Prostate gland (tissue), 2 donors: ENCODE data around the gene TMEM18. TPM values are rescaled to one million over a fixed set of nuclear protein-coding genes. Genes with fewer than 3 reads are reported as not detected.

ENCODE experiments used
- DNase-seq: peaks from one replicate; pipeline ENCODE4 v3.0.0-alpha.2; 2019; ENCODE audit warnings: low spot score
- H3K27ac ChIP-seq, 2 donors: fragments of 200-600 bp; sonication (generic); 2 replicates each; pipeline ENCODE4 v1.5.1; 2017 to 2019
- H3K27me3 ChIP-seq: fragments of 200-600 bp; sonication (generic); replicated peaks from 2 replicates; pipeline ENCODE4 v1.5.1; 2019; ENCODE audit not compliant: insufficient read depth
- H3K36me3 ChIP-seq, 2 donors: fragments of 200-600 bp; sonication (generic); 1 replicate in 1 of 2; 2 replicates in 1 of 2; pipeline versions ENCODE4 v1.5.1 to v1.8.1; 2017 to 2019
- H3K4me1 ChIP-seq: fragments of 200-600 bp; sonication (generic); replicated peaks from 2 replicates; pipeline ENCODE4 v1.5.1; 2019
- H3K4me3 ChIP-seq, 2 donors: fragments of 200-600 bp; sonication (generic); 2 replicates each; pipeline ENCODE4 v1.5.1; 2017 to 2019
- H3K9me3 ChIP-seq: fragments of 200-600 bp; sonication (generic); 2 replicates; pipeline ENCODE4 v1.5.1; 2017
- CTCF ChIP-seq, 4 experiments: fragments of 200-600 bp in 2 of 4; fragments of 450-650 bp in 2 of 4; sonication (generic) in 2 of 4; IDR thresholded peaks; 1 replicate in 3 of 4; 2 replicates in 1 of 4; pipeline ENCODE4 v1.5.1; 2016 to 2019; ENCODE audit warnings: antibody characterized with exemption in 4 of 4, mild to moderate bottlenecking in 2 of 4, moderate library complexity in 2 of 4
- POLR2A ChIP-seq: fragments of 450-650 bp; IDR thresholded peaks from one replicate; pipeline ENCODE4 v1.6.1; 2016; ENCODE audit warnings: antibody characterized with exemption, mild to moderate bottlenecking
- POLR2AphosphoS5 ChIP-seq: sonication (generic); formaldehyde crosslinking; IDR thresholded peaks from one replicate; pipeline ENCODE4 v1.6.1; 2017; ENCODE audit warnings: antibody characterized with exemption
- WGBS: methylation state at CpG from one replicate; pipeline ENCODE4 v1.1.5; 2018; 5-methylcytosine and 5-hydroxymethylcytosine counted together
- intact Hi-C: fragments of 100-400 bp; cut with DNase I; formaldehyde crosslinking; loops from one replicate; pipeline ENCODE4 v1.14.2; 2022
- total RNA-seq, 2 donors: library from RNA; depleted of rRNA; stranded (reverse); fragments of >200 nt; gene quantifications; one replicate each; pipeline ENCODE4 v1.1.0, GENCODE V29; 2016

Gene TMEM18
- total RNA-seq, 2 donors from 2014 or later, result 17.7 to 19.3 TPM

DNA sequence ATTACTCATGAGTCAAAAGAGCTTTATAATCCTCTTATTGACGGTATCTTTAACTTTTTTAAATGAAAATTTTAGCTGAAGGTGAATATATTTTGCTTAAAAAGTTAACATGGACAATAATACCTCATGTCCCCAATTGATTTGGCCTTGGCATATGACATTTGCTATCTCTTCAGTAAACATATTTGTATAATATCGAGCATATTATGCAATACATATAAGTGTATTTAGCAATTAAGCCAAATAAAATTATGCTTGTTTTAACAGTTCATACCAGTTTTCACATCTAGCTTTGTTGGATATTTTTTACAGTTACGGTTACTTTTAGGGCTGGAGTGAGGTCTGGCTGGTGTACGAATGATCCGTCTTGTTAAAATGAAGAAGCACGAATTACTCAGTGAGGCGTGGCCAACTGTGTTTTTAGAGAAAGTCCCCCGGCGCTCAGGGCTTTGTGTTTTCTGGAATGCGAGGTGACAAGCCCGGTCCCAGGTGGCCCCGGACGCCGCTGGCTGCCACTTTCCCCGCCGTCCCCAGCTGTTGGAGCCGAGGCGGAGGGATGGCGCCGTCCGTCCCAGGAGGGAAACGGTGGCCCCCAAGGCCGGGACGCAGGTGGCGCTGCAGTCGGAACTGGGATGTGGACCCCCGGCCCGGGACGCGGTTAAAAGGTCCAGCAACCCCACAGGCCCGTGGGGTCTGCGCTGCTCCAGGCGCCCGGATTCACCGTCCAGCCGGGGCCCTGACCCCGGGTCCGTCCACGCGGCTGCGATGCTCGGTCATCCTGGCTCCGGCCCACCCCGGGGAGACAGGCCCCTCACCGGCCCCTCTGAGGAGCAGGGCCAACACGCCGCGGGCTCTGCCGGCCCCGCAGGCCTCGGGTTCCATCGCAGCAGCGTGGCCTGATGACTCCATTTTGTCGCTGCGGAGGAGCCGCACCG is 41.3 kb downstream of the TMEM18 start:
- TF ChIP-seq POLR2A (no peak), POLR2AphosphoS5 (no peak), CTCF (IDR thresholded peaks at IDR 0.05) (no peak)
- Histone ChIP-seq H3K27ac (no peak overlapping the region), H3K9me3 (no peaks in the 10 kb centered on the region), H3K36me3 (no peaks in the 10 kb centered on the region), H3K4me1 (no peaks in the 10 kb centered on the region), H3K4me3 (no peak overlapping the region), H3K27me3 (no peaks in the 10 kb centered on the region)
- intact Hi-C loops, result loop anchor here (5.0 kb wide), 1 partner anchor 389 kb away; no protein-coding TSS in a partner anchor
- WGBS, result 91% methylated on average over 45 of the region's 57 CpGs
- no peak for DNase-seq

DNA sequence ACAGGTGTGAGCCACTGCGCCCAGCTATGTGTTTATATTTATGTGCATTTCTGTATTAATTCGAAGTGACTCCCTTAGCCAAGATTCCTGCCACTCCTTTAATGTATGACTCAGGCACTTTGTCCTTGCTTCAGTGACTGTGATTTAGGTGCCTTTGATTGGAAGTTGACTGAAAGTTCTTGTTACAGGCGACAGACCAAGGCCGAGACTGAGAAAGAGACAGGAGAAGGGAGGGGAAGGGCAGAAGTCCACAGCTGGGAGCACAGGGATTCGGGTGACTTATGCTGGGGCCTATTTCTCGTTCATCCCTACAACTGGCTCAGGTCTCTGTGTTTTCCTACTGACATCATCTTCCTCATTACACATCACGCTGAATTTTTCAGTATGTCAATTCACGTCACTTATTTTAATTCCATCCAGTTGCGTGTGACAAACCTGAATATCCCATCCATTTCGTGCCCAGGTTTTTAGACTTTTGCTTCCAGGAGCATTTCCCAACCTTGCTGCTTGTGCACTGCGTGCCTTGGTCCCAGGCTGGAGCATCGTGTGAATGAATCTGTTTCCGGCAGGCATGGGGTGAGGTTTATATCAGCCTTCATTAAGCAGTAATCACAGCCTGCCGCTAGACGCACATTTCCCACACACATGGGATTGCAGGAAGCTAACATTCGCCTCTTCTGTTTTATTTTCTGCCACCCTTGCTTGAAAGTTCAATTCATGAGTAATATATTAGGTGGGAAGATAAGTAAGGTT is 42.4 kb downstream of the TMEM18 start:
- H3K4me3 ChIP-seq, result no peak overlapping the region
- H3K27ac ChIP-seq, result no peak overlapping the region
- no peaks in the 10 kb centered on the region for H3K36me3 ChIP-seq
- DNase-seq, result no peak
- H3K27me3 ChIP-seq, result no peaks in the 10 kb centered on the region
- 74% methylated on average over 16 of the region's 16 CpGs for WGBS
- intact Hi-C loops, result loop anchor here (5.0 kb wide), 1 partner anchor 388 kb away; no protein-coding TSS in a partner anchor
- TF ChIP-seq POLR2A (no peak), POLR2AphosphoS5 (no peak), CTCF (IDR thresholded peaks at IDR 0.05) (no peak)
- no peaks in the 10 kb centered on the region for H3K9me3 ChIP-seq
- no peaks in the 10 kb centered on the region for H3K4me1 ChIP-seq

GRCh38 chr2:634041-634440 is 43.2 kb downstream of the TMEM18 start:
- no peak overlapping the region for H3K27ac ChIP-seq
- intact Hi-C loops, result no loop called here
- TF ChIP-seq CTCF (IDR thresholded peaks at IDR 0.05) (no peak), POLR2AphosphoS5 (no peak), POLR2A (no peak)

GRCh38 chr2:633371-633770 is 43.8 kb downstream of the TMEM18 start:
- WGBS, result 85% methylated on average over 5 of the region's 5 CpGs
- Histone ChIP-seq H3K36me3 (no peaks in the 10 kb centered on the region), H3K27me3 (no peaks in the 10 kb centered on the region), H3K27ac (no peak overlapping the region), H3K4me3 (no peak overlapping the region), H3K4me1 (no peaks in the 10 kb centered on the region), H3K9me3 (no peaks in the 10 kb centered on the region)
- intact Hi-C loops, result no loop called here
- TF ChIP-seq POLR2AphosphoS5, result no peak
- TF ChIP-seq CTCF (IDR thresholded peaks at IDR 0.05), result no peak
- no peak for TF ChIP-seq POLR2A
- DNase-seq, result no peak

More at GRCh38 chr2:634041-634440, 43.2 kb downstream of the TMEM18 start:
- Histone ChIP-seq H3K4me1 (no peaks in the 10 kb centered on the region), H3K4me3 (no peak overlapping the region), H3K36me3 (no peaks in the 10 kb centered on the region), H3K9me3 (no peaks in the 10 kb centered on the region), H3K27me3 (no peaks in the 10 kb centered on the region)
- 92% methylated on average over 11 of the region's 11 CpGs for WGBS
- DNase-seq, result no peak
